ENCODE results near the gene PRMT9. TPM values are rescaled to one million over a fixed set of nuclear protein-coding genes. Genes with fewer than 3 reads are reported as not detected.

The PRMT9 gene
- total RNA-seq, 2 donors from 2014 or later: 5.0 to 5.2 TPM

DNA sequence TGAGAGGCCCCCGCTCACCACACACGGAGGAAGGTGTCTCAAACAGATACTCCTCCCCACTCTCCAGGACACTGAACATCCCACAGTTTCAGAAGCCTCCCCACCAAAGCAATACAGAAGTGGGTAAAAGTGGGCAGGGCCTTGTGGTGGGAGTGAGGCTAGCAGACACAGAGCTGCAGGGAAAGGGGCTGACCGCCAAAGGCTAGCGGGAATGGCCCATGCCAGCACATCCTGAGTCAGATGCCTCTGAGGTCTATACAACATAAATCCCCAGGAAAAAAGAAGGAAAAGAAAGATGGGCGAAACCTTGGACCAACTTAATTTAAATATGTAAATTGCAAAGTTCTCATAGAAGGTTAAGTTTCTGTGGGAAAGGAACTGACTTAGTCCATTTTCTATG, 26.0 kb upstream of the PRMT9 start:
- Histone ChIP-seq H3K9me3 (no peaks in the 10 kb centered on the region), H3K4me3 (no peak overlapping the region), H3K27ac (no peak overlapping the region), H3K27me3 (no peaks in the 10 kb centered on the region), H3K4me1 (no peaks in the 10 kb centered on the region), H3K36me3 (no peaks in the 10 kb centered on the region)
- no peak for DNase-seq (ENCODE audit: low spot score)
- TF ChIP-seq, protein P1, sequence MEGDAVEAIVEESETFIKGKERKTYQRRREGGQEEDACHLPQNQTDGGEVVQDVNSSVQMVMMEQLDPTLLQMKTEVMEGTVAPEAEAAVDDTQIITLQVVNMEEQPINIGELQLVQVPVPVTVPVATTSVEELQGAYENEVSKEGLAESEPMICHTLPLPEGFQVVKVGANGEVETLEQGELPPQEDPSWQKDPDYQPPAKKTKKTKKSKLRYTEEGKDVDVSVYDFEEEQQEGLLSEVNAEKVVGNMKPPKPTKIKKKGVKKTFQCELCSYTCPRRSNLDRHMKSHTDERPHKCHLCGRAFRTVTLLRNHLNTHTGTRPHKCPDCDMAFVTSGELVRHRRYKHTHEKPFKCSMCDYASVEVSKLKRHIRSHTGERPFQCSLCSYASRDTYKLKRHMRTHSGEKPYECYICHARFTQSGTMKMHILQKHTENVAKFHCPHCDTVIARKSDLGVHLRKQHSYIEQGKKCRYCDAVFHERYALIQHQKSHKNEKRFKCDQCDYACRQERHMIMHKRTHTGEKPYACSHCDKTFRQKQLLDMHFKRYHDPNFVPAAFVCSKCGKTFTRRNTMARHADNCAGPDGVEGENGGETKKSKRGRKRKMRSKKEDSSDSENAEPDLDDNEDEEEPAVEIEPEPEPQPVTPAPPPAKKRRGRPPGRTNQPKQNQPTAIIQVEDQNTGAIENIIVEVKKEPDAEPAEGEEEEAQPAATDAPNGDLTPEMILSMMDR (IDR thresholded peaks at IDR 0.05): no peak

DNA sequence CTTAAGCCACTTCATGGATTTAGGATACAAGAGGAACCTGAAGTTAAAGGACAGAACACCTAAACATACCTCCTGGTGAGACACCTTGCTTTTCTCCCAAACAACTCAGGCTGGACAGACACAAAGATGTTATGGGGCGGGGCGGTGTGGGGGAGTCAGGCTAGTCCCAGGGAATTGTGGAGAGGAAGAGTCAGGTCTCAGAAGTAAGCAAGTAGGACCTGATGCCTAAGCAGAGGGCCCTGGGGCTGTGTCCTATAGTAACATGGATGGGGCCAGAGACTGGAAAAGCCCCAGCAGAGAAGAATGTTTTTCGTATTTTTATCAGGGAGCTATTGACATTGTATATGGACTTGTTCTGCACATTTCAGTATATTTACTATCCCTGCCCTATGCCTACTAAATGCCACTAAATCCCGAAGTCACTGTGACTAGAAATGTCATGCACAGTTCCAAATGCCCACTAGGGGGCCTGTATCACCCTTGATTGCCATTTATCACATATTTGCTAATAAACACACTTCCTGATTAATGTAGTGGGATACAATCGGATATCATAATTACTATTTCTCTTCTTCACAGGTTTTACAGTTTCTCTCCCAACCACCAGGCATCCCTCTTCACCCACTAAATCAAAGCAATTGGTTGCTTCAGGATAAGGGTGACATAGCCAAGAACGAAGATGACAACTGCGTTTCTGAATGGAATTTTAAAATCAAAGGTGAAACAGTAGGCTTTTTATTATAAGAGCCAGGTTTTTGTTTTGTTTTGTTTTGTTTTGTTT, 24.1 kb upstream of the PRMT9 start:
- H3K4me1 ChIP-seq: no peaks in the 10 kb centered on the region
- H3K36me3 ChIP-seq: no peaks in the 10 kb centered on the region
- no peaks in the 10 kb centered on the region for H3K9me3 ChIP-seq
- H3K4me3 ChIP-seq: no peak overlapping the region
- H3K27ac ChIP-seq: no peak overlapping the region
- peak; percentile 66 for DNase-seq (ENCODE audit: low spot score)
- TF ChIP-seq, protein P1 (IDR thresholded peaks at IDR 0.05): peak; percentile 76 to 88
- H3K27me3 ChIP-seq: no peaks in the 10 kb centered on the region

DNA sequence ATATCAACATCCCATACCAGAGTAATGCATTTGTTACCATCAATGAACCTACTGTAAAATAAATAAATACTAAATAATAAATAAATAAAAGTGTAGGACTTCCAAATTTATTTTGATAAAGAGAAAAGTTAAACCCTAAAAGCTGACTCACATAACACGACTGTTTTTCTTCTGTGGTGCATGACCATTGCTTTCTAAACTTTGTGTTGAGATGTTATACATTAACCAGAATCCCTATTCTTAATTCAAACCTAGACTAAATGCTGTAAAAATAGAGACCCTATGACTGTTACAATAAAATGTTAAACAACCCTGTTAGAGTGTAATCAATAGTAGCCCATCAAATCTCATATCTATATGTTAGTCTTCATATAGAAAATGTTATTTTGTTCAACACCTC, 20.9 kb upstream of the PRMT9 start:
- TF ChIP-seq, protein P1 (IDR thresholded peaks at IDR 0.05): no peak
- no peaks in the 10 kb centered on the region for H3K4me1 ChIP-seq
- no peak overlapping the region for H3K4me3 ChIP-seq
- no peaks in the 10 kb centered on the region for H3K27me3 ChIP-seq
- DNase-seq (ENCODE audit: low spot score): no peak
- H3K27ac ChIP-seq: no peak overlapping the region
- no peaks in the 10 kb centered on the region for H3K36me3 ChIP-seq
- peaks cover 0 to 3% of the 10 kb centered on the region in 2 donors for H3K9me3 ChIP-seq

DNA sequence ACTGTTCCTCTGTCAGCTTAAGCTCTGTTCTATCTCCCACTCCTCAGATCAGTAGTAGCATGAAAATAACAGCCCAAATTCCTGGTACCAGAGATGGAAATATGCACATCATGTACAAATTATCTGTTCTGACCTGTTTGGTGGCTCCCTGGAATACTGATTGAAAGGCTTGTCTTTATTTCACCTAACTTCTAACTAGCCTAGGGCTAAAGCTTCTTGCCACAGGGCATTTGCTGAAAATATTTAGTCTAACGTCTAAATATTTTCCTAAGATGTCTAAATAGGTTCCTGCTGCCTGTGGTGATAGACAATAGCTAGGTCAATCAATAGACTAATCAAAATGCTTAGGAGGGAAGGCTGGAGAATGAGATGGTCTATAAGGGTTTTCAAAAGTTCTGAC, 12.9 kb upstream of the PRMT9 start:
- Histone ChIP-seq H3K27ac (no peak overlapping the region), H3K27me3 (no peaks in the 10 kb centered on the region), H3K36me3 (no peaks in the 10 kb centered on the region), H3K9me3 (peaks cover 0 to 3% of the 10 kb centered on the region in 2 donors), H3K4me1 (no peaks in the 10 kb centered on the region), H3K4me3 (no peak overlapping the region)
- TF ChIP-seq, protein P1 (IDR thresholded peaks at IDR 0.05): no peak
- DNase-seq (ENCODE audit: low spot score): no peak

DNA sequence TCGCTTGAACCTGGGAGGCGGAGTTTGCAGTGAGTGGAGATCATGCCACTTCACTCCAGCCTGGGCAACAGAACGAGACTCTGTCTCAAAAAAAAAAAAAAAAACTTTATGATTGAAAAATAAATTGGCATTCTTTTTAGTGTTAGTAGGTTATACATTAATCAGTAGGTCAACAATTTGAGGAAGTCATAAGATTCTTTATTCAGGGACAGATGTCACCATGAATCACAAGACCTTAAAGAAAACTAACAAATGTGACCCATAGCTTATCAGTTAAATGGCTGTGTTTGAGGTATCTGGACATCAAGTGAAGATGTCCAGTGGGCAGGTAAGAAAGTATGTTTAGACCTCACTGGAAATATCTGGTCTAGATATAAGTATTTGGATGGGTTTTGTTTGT, 9.3 kb upstream of the PRMT9 start:
- H3K4me1 ChIP-seq: no peaks in the 10 kb centered on the region
- H3K36me3 ChIP-seq: no peaks in the 10 kb centered on the region
- TF ChIP-seq, protein P1 (IDR thresholded peaks at IDR 0.05): no peak
- H3K27me3 ChIP-seq: no peaks in the 10 kb centered on the region
- H3K4me3 ChIP-seq: no peak overlapping the region
- H3K27ac ChIP-seq: no peak overlapping the region
- DNase-seq (ENCODE audit: low spot score): no peak
- H3K9me3 ChIP-seq: no peaks in the 10 kb centered on the region

DNA sequence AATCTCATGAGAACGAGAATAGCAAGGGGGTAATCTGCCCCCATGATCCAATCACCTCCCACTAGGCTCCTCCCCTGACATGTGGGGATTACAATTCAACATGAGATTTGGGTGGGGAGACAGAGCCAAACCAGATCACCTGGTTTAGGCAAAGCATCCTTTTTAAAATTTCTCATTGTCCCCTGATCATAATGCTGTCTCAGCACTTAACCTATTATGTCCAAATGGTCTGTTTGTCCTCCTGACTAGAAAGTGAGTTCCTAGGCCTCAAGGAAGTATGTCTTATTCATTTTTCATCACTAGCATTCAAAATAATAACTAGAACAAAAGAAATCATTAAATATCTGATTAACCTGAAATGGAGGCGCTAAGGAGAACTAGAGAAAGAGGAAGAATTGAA, 7.9 kb upstream of the PRMT9 start:
- H3K27me3 ChIP-seq: no peaks in the 10 kb centered on the region
- DNase-seq (ENCODE audit: low spot score): no peak
- TF ChIP-seq, protein P1 (IDR thresholded peaks at IDR 0.05): no peak
- no peaks in the 10 kb centered on the region for H3K4me1 ChIP-seq
- H3K27ac ChIP-seq: no peak overlapping the region
- no peak overlapping the region for H3K4me3 ChIP-seq
- no peaks in the 10 kb centered on the region for H3K36me3 ChIP-seq
- no peaks in the 10 kb centered on the region for H3K9me3 ChIP-seq
